GM19463 (cell line): ENCODE measurements around the gene STAT3.
A peak's percentile ranks its signal among the peaks of the same experiment; 100 is the strongest.
"Not testable (repeated sequence)": the region's sequence is repeated elsewhere in the genome, so short reads cannot be mapped to it uniquely, and the experiment has no call there.

ENCODE experiments used
- ATAC-seq: cut with Tn5 transposase; IDR thresholded peaks from one replicate; pipeline ENCODE4 v1.9.1; 2021; ENCODE audit warnings: mild to moderate bottlenecking, moderate library complexity; ENCODE audit not compliant: unreplicated experiment

Gene STAT3

GRCh38 chr17:42317967-42318366 is 70.3 kb downstream of the STAT3 start:
- not testable (repeated sequence) for ATAC-seq

GRCh38 chr17:42317266-42317845 is 70.9 kb downstream of the STAT3 start:
- no peak for ATAC-seq

GRCh38 chr17:42316755-42317154 is 71.5 kb downstream of the STAT3 start:
- no peak for ATAC-seq

GRCh38 chr17:42315402-42316156 is 72.7 kb downstream of the STAT3 start:
- no peak for ATAC-seq

- no peak for ATAC-seq
Measured at GRCh38 chr17:42313773-42314566, 74.3 kb downstream of the STAT3 start.

DNA sequence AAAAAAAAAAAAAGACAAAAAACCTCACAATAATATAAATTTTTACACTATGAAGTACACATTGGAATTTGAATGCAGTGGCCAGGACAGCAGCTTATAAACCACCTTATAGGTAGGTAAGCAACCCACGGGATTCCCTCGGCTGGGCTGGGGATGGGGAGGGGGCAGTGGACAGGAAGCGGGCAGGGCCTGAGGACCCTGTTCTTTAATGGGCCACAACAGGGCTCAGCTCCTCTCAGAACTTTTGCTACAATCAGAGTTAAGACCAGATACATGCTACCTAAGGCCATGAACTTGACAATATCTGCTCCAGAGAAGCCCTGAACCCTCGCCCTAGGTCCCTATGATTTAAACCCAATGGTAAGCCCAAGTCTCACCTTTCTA is 74.9 kb downstream of the STAT3 start:
- ATAC-seq, result no peak

GRCh38 chr17:42312285-42313130 is 75.7 kb downstream of the STAT3 start:
- peak; percentile 61 for ATAC-seq

DNA sequence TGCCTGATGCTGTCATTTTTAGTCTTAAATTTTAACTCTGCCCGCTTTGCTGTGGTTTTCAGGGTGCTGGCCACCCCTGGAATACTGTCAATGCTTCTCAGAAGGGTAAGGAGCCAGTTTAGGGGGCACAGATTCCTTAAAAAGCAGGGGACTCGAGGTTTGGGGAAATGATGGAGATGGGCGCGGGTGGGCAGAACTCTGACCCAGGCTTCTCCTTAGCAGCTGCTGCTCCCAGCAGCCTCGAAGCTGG is 76.3 kb downstream of the STAT3 start:
- no peak for ATAC-seq

- ATAC-seq, result no peak
Measured at GRCh38 chr17:42311240-42312034, 76.8 kb downstream of the STAT3 start.

DNA sequence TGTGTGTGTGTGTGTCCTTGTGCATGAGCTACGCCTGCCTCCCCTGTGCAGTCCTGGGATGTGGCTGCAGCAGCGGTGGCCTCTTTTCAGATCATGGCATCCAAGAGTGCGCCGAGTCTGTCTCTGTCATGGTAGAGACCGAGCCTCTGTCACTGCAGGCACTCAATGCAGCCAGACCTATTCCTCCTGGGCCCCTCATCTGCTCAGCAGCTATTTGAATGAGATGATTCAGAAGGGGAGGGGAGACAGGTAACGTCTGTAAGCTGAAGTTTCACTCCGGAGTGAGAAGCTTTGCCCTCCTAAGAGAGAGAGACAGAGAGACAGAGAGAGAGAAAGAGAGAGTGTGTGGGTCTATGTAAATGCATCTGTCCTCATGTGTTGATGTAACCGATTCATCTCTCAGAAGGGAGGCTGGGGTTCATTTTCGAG is 77.4 kb downstream of the STAT3 start:
- no peak for ATAC-seq

- no peak for ATAC-seq
Measured at GRCh38 chr17:42309986-42310786, 78.1 kb downstream of the STAT3 start.

DNA sequence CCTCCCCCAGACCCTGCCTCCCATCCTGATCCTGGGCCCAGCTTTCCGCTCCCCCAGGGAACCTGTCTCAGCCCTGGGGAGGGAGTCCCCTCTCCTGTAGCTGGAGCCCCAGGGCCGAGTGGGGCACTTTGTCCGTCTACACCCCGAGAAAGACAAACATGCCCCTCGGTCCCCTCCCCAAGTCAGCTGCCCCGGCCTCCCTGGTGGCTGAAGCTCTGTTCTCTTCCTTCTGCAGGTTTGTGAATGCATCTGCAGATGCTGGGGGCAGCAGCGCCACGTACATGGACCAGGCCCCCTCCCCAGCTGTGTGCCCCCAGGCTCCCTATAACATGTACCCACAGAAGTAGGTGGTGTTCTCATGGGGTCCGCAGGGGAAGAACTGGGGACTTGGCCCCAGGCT is 79.1 kb downstream of the STAT3 start:
- ATAC-seq, result no peak

DNA sequence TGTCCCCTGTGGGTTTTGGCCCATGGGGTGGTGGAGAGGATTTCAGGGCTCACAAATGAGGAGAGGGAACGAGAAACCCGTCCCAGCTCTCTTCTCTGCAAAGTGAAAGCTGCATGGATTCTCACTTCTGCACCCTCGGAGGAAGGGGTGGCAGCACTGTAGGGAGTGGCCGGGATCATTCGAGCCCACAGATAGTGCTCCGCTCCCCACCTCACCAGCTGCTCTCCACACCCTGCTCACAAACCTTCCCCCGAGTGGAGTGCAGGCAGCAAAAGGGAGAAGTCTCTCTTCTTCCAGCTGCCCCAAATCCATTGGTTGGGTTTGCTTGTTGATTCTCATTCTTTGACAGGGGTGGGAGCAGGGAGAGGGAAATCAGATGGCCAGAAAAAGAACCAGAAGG is 79.8 kb downstream of the STAT3 start:
- no peak for ATAC-seq

DNA sequence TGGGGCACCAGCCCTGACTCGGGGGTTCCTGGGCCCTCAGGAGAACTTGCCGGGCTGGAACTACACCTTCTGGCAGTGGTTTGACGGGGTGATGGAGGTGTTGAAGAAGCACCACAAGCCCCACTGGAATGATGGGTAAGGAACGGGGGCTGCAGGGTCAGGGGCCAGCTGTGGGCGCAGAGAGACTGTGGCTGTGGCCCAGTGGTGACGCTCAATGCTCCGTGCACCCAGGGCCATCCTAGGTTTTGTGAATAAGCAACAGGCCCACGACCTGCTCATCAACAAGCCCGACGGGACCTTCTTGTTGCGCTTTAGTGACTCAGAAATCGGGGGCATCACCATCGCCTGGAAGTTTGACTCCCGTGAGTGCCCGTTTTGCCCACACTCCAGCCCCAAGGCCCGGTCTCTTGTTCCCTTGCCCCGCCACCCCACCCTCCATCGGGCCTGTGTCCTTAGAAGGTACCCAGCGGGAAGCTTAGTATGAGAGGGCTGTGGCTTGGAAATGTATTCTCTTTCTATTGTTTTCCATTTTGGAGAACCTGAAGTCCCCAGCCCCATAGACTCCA is 80.8 kb downstream of the STAT3 start:
- ATAC-seq, result no peak

DNA sequence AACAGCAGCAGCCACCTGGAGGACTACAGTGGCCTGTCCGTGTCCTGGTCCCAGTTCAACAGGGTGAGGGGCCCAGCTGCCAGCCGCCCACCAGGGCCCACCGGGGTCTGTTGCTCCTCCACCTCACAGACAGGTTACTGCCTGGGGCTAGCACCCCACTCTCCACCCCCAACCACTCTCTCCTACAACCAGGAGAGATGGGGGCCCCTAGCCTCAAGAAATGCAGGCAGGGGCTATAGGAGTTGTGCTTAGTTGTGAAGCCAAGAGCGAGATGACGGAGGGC is 81.9 kb downstream of the STAT3 start:
- ATAC-seq, result no peak

DNA sequence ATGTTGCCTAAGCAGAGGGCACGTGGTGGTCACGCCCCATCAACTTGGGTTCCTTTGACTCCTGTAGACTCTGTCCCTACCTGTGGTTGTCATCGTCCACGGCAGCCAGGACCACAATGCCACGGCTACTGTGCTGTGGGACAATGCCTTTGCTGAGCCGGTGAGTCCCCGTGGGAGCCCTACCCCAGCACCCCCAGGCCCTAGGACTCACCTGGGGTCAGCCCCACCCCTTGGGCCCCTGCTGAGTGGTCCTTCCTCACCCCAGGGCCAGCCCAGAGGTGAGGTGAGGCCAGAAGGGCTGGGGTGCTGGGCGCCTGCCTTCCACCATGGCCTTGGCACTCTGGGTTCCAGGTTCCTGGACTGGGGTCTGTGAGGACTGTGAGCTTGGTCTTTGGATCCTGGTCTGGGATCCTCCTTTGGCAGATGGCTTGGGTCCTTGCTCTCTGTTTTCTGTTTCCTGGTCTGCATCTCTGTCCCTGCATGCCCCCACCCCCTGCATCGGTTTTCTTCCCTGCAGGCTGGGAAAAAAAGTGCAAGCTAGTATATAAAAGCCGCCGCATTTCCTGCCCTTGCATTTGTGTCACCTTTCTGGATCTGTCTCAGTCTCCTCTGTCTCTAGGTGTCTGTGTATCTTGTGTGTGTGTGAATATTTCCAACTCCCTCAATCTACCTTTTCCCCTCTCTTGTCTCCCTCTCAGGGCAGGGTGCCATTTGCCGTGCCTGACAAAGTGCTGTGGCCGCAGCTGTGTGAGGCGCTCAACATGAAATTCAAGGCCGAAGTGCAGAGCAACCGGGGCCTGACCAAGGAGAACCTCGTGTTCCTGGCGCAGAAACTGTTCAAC is 82.5 kb downstream of the STAT3 start:
- no peak for ATAC-seq

- not testable (repeated sequence) for ATAC-seq
Measured at GRCh38 chr17:42305031-42305330, 83.3 kb downstream of the STAT3 start.

DNA sequence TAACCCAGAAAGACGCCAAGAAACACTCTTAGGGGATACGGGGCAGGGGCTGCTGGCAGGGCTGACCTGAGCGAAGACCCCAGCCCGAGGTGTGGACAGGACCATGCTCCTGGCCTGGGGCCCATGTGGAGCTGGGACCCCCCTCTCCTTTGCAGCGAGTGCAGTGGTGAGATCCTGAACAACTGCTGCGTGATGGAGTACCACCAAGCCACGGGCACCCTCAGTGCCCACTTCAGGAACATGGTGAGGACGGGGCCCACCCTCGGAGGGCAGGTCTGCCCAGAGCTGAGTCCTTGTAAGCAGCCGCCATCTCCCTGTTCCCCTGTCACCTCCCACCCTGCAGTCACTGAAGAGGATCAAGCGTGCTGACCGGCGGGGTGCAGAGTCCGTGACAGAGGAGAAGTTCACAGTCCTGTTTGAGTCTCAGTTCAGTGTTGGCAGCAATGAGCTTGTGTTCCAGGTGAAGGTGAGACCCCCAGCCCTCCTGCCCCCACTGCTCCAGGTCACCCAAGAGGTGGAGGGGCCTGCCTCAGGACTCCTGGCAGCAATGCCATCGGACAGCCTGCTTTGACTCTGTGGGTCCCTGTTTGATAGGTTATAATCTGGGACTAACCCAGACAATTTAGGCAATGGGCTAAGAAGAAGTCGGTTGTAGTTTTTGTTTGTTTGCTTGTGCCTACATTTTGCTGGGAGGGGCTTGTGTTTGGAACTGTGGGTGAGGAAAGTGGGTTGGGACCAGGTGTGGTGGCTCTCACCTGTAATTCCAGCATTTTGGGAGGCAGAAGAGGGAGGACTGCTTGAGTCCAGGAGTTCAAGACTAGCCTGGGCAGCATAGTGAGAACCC is 83.8 kb downstream of the STAT3 start:
- no peak for ATAC-seq
